AG08396 (cell line): Measurements from ENCODE around the gene ADAMTS19.

Experiments used
- DNase-seq: peaks from one replicate; pipeline ENCODE4 v3.0.0; 2012; ENCODE audit warnings: low spot score, mixed read lengths

Gene ADAMTS19

GRCh38 chr5:129689045-129689444 is 228.9 kb downstream of the ADAMTS19 start:
- no peak for DNase-seq

GRCh38 chr5:129691220-129691619 is 231.1 kb downstream of the ADAMTS19 start:
- no peak for DNase-seq

GRCh38 chr5:129696636-129697035 is 236.5 kb downstream of the ADAMTS19 start:
- no peak for DNase-seq

GRCh38 chr5:129698661-129699060 is 238.6 kb downstream of the ADAMTS19 start:
- no peak for DNase-seq

GRCh38 chr5:129716235-129716634 is 256.1 kb downstream of the ADAMTS19 start:
- DNase-seq, result no peak

- DNase-seq, result no peak
Observed at GRCh38 chr5:129716651-129717050, 256.6 kb downstream of the ADAMTS19 start.

GRCh38 chr5:129717751-129718310 is 257.7 kb downstream of the ADAMTS19 start:
- no peak for DNase-seq

GRCh38 chr5:129718471-129719090 is 258.5 kb downstream of the ADAMTS19 start:
- no peak for DNase-seq

GRCh38 chr5:129724222-129724621 is 264.1 kb downstream of the ADAMTS19 start:
- DNase-seq, result no peak

- no peak for DNase-seq
Observed at GRCh38 chr5:129724647-129725046, 264.5 kb downstream of the ADAMTS19 start.

GRCh38 chr5:129739773-129740172 is 279.7 kb downstream of the ADAMTS19 start:
- DNase-seq, result no peak

- no peak for DNase-seq
Observed at GRCh38 chr5:129743541-129744187, 283.6 kb downstream of the ADAMTS19 start.

- no peak for DNase-seq
Observed at GRCh38 chr5:129745997-129746396, 285.9 kb downstream of the ADAMTS19 start.

- DNase-seq, result no peak
Observed at GRCh38 chr5:129746876-129747275, 286.8 kb downstream of the ADAMTS19 start.

GRCh38 chr5:129747572-129748407 is 287.7 kb downstream of the ADAMTS19 start, which contains the start of gene MINAR2:
TSS of gene MINAR2 (plus strand) at chr5:129748094. CDS start at chr5:129748191, 97 bp downstream.
- DNase-seq, result no peak

- DNase-seq, result no peak
Observed at GRCh38 chr5:129748913-129749880, 289.1 kb downstream of the ADAMTS19 start.

- DNase-seq, result no peak
Observed at GRCh38 chr5:129760636-129761325, 300.7 kb downstream of the ADAMTS19 start.

GRCh38 chr5:129763651-129764050 is 303.6 kb downstream of the ADAMTS19 start:
- DNase-seq, result no peak

- no peak for DNase-seq
Observed at GRCh38 chr5:129766798-129767197, 306.7 kb downstream of the ADAMTS19 start.

GRCh38 chr5:129767927-129768380 is 307.9 kb downstream of the ADAMTS19 start:
- DNase-seq, result peak; percentile 65

- DNase-seq, result no peak
Observed at GRCh38 chr5:129768735-129769134, 308.6 kb downstream of the ADAMTS19 start.
